Fibroblast of villous mesenchyme (primary cell): ENCODE measurements around the gene SOX3. TPM values are rescaled to one million over a fixed set of nuclear protein-coding genes. Genes with fewer than 3 reads are reported as not detected.

Experiments
- DNase-seq: peaks from one replicate; pipeline ENCODE4 v3.0.0-alpha.2; 2010; ENCODE audit warnings: low read depth
- H3K4me3 ChIP-seq: 2 replicates; pipeline ENCODE4 v1.5.1; 2011; ENCODE audit warnings: low read depth, mild to moderate bottlenecking, low read length
- total RNA-seq: library from RNA; depleted of rRNA; stranded (reverse); fragments of >200 nt; gene quantifications from 2 replicates; pipeline ENCODE4 v1.2.3, GENCODE V29; 2012
- TF ChIP-seq, protein P1 (sequence below): IDR thresholded peaks from 2 replicates; pipeline ENCODE4 v1.5.1; 2012; ENCODE audit warnings: low read depth, mild to moderate bottlenecking, low read length; ENCODE audit not compliant: insufficient read depth

The SOX3 gene
- not detected in 2 replicates for total RNA-seq

DNA sequence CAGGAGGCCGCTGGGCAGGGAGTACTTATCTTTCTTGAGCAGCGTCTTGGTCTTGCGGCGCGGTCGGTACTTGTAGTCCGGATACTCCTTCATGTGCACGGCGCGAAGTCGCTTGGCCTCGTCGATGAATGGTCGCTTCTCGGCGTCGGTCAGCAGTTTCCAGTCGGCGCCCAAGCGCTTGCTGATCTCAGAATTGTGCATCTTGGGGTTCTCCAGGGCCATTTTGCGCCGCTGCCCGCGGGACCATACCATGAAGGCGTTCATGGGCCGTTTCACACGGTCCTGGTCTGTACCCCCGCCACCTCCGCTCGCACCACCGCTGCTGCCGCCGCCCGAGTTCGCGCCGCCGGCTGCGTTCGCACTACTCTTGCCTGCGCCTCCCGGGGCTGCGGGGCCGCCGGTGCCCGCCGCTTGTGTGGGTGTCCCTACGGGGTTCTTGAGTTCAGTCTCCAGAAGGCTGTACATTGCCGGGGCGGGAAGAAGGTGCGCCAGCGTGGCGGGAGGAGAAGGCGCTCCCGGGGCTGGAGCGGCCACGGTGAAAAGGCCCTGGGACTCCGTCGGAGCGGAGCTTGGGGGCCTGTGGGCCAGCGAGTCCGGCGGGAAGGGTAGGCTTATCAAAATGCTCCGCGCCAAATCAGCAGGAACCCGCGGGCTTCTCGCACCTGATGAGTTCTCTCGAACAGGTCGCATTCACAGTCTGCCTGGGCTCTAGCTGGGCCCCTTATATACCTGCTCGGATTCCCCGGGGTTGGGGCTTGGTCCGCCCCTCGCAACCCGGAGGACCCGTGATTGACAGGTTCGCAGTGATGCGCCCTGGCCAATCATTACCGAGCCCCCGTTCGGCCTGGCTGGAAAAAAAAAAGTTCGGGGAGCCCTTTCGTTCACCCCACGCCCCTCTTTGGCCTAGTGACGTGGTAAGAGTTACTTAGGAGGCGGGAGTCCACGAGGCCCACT lies at the start of gene SOX3:
TSS of gene SOX3 (minus strand) at position 699 of the 954 bp plus-strand sequence. CDS start at position 690, 9 bp downstream.
- TF ChIP-seq, protein P1, sequence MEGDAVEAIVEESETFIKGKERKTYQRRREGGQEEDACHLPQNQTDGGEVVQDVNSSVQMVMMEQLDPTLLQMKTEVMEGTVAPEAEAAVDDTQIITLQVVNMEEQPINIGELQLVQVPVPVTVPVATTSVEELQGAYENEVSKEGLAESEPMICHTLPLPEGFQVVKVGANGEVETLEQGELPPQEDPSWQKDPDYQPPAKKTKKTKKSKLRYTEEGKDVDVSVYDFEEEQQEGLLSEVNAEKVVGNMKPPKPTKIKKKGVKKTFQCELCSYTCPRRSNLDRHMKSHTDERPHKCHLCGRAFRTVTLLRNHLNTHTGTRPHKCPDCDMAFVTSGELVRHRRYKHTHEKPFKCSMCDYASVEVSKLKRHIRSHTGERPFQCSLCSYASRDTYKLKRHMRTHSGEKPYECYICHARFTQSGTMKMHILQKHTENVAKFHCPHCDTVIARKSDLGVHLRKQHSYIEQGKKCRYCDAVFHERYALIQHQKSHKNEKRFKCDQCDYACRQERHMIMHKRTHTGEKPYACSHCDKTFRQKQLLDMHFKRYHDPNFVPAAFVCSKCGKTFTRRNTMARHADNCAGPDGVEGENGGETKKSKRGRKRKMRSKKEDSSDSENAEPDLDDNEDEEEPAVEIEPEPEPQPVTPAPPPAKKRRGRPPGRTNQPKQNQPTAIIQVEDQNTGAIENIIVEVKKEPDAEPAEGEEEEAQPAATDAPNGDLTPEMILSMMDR = no peak
- no peak within 1 kb of the TSS for H3K4me3 ChIP-seq

DNA sequence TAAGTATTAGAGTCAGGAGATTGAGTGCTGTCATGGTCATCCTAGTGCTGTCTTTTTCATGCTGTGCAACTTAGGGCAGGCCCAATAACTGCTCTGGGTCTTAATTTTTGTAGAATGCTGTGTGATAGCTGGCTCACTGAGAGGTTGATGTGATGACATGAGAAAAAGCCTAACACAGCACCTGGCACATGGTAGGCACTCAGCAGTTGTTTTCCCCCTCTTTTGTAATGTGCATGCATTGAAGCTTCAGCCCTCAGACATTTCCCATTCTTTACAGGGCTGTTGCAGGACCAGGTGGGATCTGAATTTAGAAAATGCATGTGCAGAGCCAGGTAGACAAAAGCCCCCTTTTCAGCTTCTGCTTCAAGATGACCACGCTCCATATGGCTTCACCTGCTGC lies 44.1 kb upstream of the SOX3 start:
- no peak for DNase-seq
- H3K4me3 ChIP-seq = no peak overlapping the region
- TF ChIP-seq, protein P1 = no peak

More for the DNA sequence above, at the start of gene SOX3:
- DNase-seq = no peak

DNA sequence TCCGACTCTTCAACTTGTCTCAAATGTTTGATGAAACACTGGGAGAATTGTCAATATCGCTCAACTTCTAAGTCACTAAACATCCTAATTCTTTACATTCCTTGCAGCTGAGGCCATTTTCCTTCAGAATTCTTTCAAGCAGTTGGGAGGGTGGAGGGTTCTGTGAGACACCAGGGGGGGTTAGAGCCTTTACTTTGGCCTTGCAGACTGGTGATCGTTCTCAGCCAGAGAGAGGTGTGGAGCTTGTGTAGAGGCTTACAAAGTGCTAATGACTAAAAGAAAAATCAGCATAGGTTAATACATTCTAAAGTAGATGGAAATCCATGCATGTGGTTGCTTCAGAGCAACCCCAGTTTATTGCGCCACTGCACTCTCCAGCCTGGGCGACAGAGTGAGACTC lies 21.3 kb upstream of the SOX3 start:
- DNase-seq = no peak
- H3K4me3 ChIP-seq = no peak overlapping the region
- TF ChIP-seq, protein P1 = no peak

DNA sequence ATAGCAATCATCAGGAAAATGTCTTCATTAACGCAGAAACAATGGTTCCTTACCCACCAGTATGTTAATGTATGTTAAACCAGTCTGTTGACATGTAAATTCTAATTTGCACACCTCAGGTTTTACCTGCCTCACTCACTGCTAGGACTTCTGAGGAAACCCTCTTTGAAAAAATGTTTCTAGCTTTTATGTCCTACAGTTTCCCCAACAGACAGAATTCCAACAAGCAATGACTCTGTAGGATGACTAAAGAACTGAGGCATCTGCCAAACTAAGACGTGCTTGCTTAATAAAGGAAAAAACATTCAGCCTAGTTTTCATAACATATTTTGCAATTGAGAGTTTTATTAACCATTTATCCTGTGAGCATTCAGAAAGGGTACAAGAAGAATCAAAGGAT lies 20.6 kb upstream of the SOX3 start:
- DNase-seq = peak; percentile 1
- H3K4me3 ChIP-seq = no peak overlapping the region
- TF ChIP-seq, protein P1 = no peak

DNA sequence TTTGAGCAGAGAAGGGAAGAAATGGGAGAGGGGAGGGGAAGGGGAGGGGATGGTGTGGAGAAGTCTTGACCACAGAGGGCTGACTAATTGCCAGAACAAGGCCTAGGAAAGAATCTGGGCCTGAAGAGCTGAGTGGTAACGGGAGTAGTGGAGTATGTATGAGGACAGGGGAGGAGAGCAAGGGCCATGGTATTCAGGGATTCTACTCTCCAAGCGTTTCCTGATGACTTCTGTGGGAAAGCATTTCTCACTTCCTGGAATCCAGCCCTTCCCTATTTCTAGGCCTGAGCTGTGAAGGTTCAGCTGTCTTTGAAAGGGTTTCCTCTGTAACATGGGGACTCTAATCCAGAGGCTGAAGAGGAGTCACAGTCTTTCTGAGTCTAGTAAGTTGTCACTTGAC lies 19.7 kb upstream of the SOX3 start:
- DNase-seq = no peak
- no peak overlapping the region for H3K4me3 ChIP-seq
- TF ChIP-seq, protein P1 = no peak

DNA sequence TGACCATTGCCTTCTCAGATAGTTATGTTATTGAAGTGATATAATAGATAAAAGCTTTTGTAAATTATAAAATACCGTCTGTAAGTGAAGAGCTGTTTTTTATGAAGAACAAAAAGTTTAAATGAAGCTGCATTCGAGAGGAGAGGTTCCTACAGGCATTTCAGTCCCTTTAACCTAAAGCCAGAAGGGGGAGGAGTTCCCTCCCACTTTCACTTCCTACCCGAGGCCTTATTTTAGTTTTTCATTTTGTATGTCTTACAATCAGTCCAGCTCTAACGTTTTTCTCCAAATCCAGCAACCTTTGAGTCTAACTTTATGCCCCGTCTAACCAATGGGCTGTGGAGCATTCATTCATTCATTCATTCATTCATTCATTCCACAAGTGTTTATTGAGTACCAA lies 16.5 kb upstream of the SOX3 start:
- no peak for DNase-seq
- TF ChIP-seq, protein P1 = no peak
- H3K4me3 ChIP-seq = no peak overlapping the region

DNA sequence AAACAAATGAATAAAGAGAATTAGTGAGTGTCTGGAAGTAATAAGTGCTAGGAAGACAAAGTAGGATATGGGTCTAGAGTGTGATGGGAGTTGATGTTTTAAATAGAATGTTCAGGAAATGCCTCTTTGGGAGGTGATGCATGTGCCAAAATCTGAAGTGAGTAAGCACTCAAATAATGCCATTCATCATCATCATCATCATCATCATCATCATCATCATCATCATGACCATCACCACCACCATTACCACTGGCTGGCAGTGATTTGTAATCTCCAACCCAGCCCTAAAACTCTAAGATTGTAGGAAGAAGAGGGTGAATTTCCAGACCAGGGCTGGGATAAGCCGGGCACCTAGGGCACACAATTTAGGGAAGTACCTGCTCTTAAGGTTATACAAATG lies 9.7 kb upstream of the SOX3 start:
- no peak for DNase-seq
- H3K4me3 ChIP-seq = no peak overlapping the region
- TF ChIP-seq, protein P1 = no peak
